Heart left ventricle (tissue), 16 donors: Measurements from ENCODE around the gene FAM187B. TPM values are rescaled to one million over a fixed set of nuclear protein-coding genes. Genes with fewer than 3 reads are reported as not detected.

Source experiments
- ATAC-seq, 4 donors: fragments of 200-7000 bp; cut with Tn5 transposase; one replicate each; pipeline ENCODE4 v1.9.1; 2020 to 2022; ENCODE audit warnings: moderate library complexity in 4 of 4, mild to moderate bottlenecking in 3 of 4, moderate number of reproducible peaks in 1 of 4
- DNase-seq, 5 donors: peaks; one replicate each; pipeline ENCODE4 v3.0.0-alpha.2; 2020
- H3K27ac ChIP-seq, 12 donors: fragments of 200-600 bp; sonication (generic) in 4 of 12; one replicate each; pipeline versions ENCODE4 v1.5.0 to v1.8.0; 2016 to 2022; ENCODE audit warnings: mild to moderate bottlenecking in 2 of 12
- H3K27me3 ChIP-seq, 9 donors: fragments of 200-600 bp; sonication (generic) in 2 of 9; one replicate each; pipeline versions ENCODE4 v1.5.1 to v1.8.0; 2016 to 2022; ENCODE audit warnings: mild to moderate bottlenecking in 3 of 9
- H3K36me3 ChIP-seq, 9 donors: fragments of 200-600 bp; sonication (generic) in 2 of 9; one replicate each; pipeline versions ENCODE4 v1.5.0 to v1.8.0; 2018 to 2022; ENCODE audit warnings: mild to moderate bottlenecking in 2 of 9
- H3K4me1 ChIP-seq, 12 donors: fragments of 200-600 bp; sonication (generic) in 4 of 12; one replicate each; pipeline versions ENCODE4 v1.5.0 to v1.8.0; 2016 to 2022; ENCODE audit warnings: mild to moderate bottlenecking in 3 of 12
- H3K4me3 ChIP-seq, 12 donors: fragments of 200-600 bp; sonication (generic) in 4 of 12; one replicate each; pipeline versions ENCODE4 v1.5.0 to v1.8.0; 2017 to 2022; ENCODE audit warnings: mild to moderate bottlenecking in 9 of 12, moderate library complexity in 4 of 12
- H3K9me3 ChIP-seq, 12 donors: fragments of 200-600 bp; sonication (generic) in 4 of 12; one replicate each; pipeline versions ENCODE4 v1.5.0 to v1.8.0; 2016 to 2022; ENCODE audit warnings: mild to moderate bottlenecking in 1 of 12
- POLR2A ChIP-seq, 2 donors: fragments of 450-650 bp; IDR thresholded peaks; one replicate each; pipeline ENCODE4 v1.6.1; 2017; ENCODE audit warnings: antibody characterized with exemption in 2 of 2, mild to moderate bottlenecking in 2 of 2, moderate library complexity in 2 of 2
- WGBS, 4 donors: extraction: QIAGEN DNeasy Blood & Tissue Kit in 2 of 4; methylation state at CpG; one replicate each; pipeline versions ENCODE4 v1.1.5 to v1.1.7; 2013 to 2018; 5-methylcytosine and 5-hydroxymethylcytosine counted together
- intact Hi-C, 10 donors: fragments of 100-400 bp; cut with DNase I; formaldehyde crosslinking; loops; one replicate each; pipeline versions ENCODE4 v1.11.1 to v1.14.2; 2022
- polyA plus RNA-seq, 2 donors: library from polyadenylated mRNA; stranded (reverse); fragments of 200-250 nt; gene quantifications; one replicate each; pipeline ENCODE4 v1.2.3, GENCODE V29; 2013
- total RNA-seq, 9 donors: library from RNA; depleted of rRNA in 2 of 9; stranded (reverse); fragments of >200 nt in 2 of 9; fragmentation: NEBNext Ultra II Directional in 3 of 9; extraction: Animal tissue kit (Norgen Biotek cat#: 25700) in 3 of 9; gene quantifications; one replicate each; pipeline versions ENCODE4 v1.1.0 to v1.2.4, GENCODE V29; 2016 to 2023
- TF ChIP-seq, protein P1 (sequence below), 12 donors: fragments of 200-600 bp; sonication (generic) in 4 of 12; IDR thresholded peaks; one replicate each; pipeline versions ENCODE4 v1.5.0 to v1.8.0; 2018 to 2022; ENCODE audit warnings: antibody characterized with exemption in 12 of 12, mild to moderate bottlenecking in 5 of 12
- donor health status: ischemic (EF 13 %, LVEDD 7.1; RV severe dilation, severe dysfunction).
- donor health status: healthy with polysubstance abuse.
- donor health status: DM: no; HTN: yes; CAD: no.
- donor health status: DM: no; HTN: no; CAD: no.
- donor health status: ischemic (EF 25% LVEDD 6.9; RV normal size, moderate dysfunction).
- donor health status: ischemic (EF 25% LVEDD 5.7; RV mildly dilated, moderate dysfunction).
- donor health status: healthy.
- donor health status: DM: yes; HTN: yes; CAD: no.
- donor health status: ischemic (EF 35%, LVEDD 5.7; RV mildly dilated, moderate dysfunction).
- donor health status: nonischemic (EF 11% LVEDD 7.7; RV severe dilation, severe dysfunction).
- donor health status: DM: yes; HTN: yes; CAD: no.
- donor health status: PGD.
- donor health status: ischemic (EF 29% LVEDD 5.4; RV normal size, mild dysfunction).
- donor health status: nonischemic (EF 23%, LVEDD 6.1; RV moderate dilation, normal function).

The FAM187B gene
- total and polyA plus RNA-seq, 11 donors, result 0.06 TPM; not detected in 10

DNA sequence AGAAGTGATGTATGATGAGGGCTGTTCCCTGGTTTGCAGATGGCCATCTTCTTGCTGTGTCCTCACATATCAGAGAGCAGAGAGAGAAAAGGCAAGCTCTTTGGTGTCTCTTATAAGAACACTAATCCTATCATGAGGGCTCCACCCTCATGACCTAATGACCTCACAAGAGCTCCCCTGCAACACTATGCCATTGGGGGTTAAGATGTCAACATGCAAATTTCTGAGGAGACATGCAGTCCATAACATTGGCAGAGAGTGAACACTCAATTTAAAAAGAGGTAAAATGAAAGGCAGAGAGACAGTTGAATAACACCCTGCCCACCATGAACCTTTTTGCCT lies 10.9 kb downstream of the FAM187B start:
- no peak for DNase-seq
- Histone ChIP-seq H3K4me3 (no peak overlapping the region), H3K36me3 (no peaks in the 10 kb centered on the region), H3K27me3 (no peaks in the 10 kb centered on the region), H3K27ac (peak overlapping the region in 2 of 12 donors; percentile 30 to 55), H3K4me1 (peaks cover 0 to 37% (median 21%) of the 10 kb centered on the region in 12 donors), H3K9me3 (peaks cover 0 to 9% (median 0%) of the 10 kb centered on the region in 12 donors)
- TF ChIP-seq, protein P1, sequence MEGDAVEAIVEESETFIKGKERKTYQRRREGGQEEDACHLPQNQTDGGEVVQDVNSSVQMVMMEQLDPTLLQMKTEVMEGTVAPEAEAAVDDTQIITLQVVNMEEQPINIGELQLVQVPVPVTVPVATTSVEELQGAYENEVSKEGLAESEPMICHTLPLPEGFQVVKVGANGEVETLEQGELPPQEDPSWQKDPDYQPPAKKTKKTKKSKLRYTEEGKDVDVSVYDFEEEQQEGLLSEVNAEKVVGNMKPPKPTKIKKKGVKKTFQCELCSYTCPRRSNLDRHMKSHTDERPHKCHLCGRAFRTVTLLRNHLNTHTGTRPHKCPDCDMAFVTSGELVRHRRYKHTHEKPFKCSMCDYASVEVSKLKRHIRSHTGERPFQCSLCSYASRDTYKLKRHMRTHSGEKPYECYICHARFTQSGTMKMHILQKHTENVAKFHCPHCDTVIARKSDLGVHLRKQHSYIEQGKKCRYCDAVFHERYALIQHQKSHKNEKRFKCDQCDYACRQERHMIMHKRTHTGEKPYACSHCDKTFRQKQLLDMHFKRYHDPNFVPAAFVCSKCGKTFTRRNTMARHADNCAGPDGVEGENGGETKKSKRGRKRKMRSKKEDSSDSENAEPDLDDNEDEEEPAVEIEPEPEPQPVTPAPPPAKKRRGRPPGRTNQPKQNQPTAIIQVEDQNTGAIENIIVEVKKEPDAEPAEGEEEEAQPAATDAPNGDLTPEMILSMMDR (IDR thresholded peaks at IDR 0.05), result no peak
- TF ChIP-seq POLR2A (IDR thresholded peaks at IDR 0.05), result no peak
- intact Hi-C loops, result no loop called here
- no peak for ATAC-seq

DNA sequence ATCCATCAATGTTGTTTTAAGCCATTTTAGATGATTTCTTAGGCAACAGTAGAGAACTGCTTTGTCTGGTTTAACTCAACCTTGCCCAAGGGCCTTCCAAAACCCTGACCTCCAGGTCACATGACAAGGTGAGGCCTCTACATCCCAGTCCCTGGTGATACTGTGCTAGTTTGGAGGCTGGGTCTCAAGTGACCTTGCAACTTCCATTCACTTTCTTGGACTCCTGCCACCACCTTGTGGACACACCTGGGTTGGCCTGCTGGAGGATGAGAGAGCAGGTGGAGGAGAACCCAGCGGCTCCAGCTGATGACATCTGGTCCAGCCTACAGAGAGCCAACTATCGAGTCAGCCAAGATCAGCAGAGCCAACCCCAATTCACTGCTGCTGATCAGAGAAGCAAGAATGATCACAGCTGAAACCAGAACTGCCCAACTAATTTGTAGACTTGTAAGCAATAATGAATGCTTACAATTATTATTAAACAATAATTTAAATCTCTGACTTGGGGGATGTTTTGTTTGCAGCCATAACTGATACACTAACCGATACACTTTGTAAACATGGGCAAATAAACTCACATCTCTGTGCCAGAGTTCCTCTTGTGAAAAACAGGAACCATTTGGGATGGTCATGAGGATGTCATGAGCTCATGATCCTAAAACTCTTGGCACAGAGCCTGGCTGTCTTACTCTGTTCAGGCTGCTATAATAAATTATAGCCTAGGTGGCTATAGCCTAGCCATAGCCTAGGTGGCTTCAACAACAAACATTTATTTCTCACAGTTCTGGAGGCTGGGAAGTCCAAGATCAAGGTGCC lies 11.5 kb downstream of the FAM187B start:
- ATAC-seq, result peak in 1 of 4 donors; percentile 23
- Histone ChIP-seq H3K27ac (peak overlapping the region in 2 of 12 donors; percentile 30 to 55), H3K4me1 (peaks cover 0 to 43% (median 23%) of the 10 kb centered on the region in 12 donors), H3K4me3 (no peak overlapping the region), H3K27me3 (no peaks in the 10 kb centered on the region), H3K36me3 (no peaks in the 10 kb centered on the region), H3K9me3 (peaks cover 0 to 9% (median 0%) of the 10 kb centered on the region in 12 donors)
- peak in 2 of 5 donors; percentile 30 to 37 for DNase-seq
- TF ChIP-seq, protein P1 (IDR thresholded peaks at IDR 0.05), result no peak
- no peak for TF ChIP-seq POLR2A (IDR thresholded peaks at IDR 0.05)
- intact Hi-C loops, result no loop called here
- 54 to 86% (median 68%) methylated on average over 3 of the region's 3 CpGs for WGBS, 4 donors

DNA sequence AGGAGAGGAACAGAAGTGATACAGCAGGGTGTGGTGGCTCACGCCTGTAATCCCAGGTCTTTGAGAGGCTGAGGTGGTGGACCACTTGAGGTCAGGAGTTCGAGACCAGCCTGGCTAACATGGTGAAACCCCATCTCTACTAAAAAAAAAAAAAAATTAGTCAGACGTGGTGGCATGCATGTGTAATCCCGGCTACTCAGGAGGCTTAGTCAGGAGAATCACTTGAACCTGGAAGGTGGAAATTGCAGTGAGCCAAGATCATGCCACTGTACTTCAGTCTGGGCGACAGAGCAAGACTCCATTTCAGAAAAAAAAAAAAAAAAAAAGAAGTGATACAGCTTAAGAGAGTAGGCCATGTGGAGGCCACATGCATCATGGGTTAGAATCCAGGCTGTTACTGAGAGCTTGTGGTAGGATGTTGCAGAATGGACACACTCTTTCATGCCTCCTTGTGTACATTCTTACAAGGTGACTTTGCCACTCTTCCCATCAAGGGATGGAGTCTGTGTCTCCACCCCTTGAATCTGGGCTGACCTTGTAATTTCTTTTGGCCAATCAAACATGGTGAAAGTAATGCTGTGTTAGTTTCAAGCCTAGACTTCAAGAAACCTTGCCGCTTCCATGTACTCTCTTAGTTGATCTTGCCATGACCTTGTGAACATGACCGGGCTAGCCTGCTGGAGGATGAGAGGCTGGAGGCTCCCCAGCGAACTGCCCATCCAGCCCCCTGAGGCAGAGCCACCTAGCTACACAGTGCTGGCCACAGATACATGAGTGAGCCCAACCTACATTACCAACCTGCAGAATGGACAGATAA lies 12.3 kb downstream of the FAM187B start:
- DNase-seq (no peak), ATAC-seq (no peak)
- no peak overlapping the region for H3K27ac ChIP-seq
- H3K27me3 ChIP-seq, result no peaks in the 10 kb centered on the region
- H3K36me3 ChIP-seq, result no peaks in the 10 kb centered on the region
- TF ChIP-seq POLR2A (IDR thresholded peaks at IDR 0.05), result no peak
- TF ChIP-seq, protein P1 (IDR thresholded peaks at IDR 0.05), result no peak
- peaks cover 0 to 51% (median 26%) of the 10 kb centered on the region in 12 donors for H3K4me1 ChIP-seq
- H3K4me3 ChIP-seq, result no peak overlapping the region
- 87 to 92% (median 88%) methylated on average over 7 to 8 of the region's 8 CpGs for WGBS, 4 donors
- intact Hi-C loops, result no loop called here
- H3K9me3 ChIP-seq, result peaks cover 0 to 9% (median 0%) of the 10 kb centered on the region in 12 donors
